ENCODE measurements around the gene SPTBN5. TPM values are rescaled to one million over a fixed set of nuclear protein-coding genes. Genes with fewer than 3 reads are reported as not detected.

SPTBN5 gene
- total RNA-seq, 1 donor = 0.18 TPM

GRCh38 chr15:41927536-41927935 lies 33.7 kb upstream of the SPTBN5 start:
- TF ChIP-seq CTCF (IDR thresholded peaks at IDR 0.05; ENCODE audit: insufficient read depth, low read length) = no peak
- no peak for DNase-seq (ENCODE audit: low read depth)

GRCh38 chr15:41926185-41927056 lies 32.6 kb upstream of the SPTBN5 start:
- no peak for TF ChIP-seq CTCF (IDR thresholded peaks at IDR 0.05; ENCODE audit: insufficient read depth, low read length)
- no peak overlapping the region for H3K4me3 ChIP-seq (ENCODE audit: low read depth, low read length)
- peak; percentile 36 for DNase-seq (ENCODE audit: low read depth)

More at GRCh38 chr15:41927536-41927935, 33.7 kb upstream of the SPTBN5 start:
- H3K4me3 ChIP-seq (ENCODE audit: low read depth, low read length) = no peak overlapping the region

GRCh38 chr15:41925086-41925608 lies 31.3 kb upstream of the SPTBN5 start:
- no peak for TF ChIP-seq CTCF (IDR thresholded peaks at IDR 0.05; ENCODE audit: insufficient read depth, low read length)
- no peak overlapping the region for H3K4me3 ChIP-seq (ENCODE audit: low read depth, low read length)

GRCh38 chr15:41923401-41923997 lies 29.6 kb upstream of the SPTBN5 start:
- peak; percentile 47 for DNase-seq (ENCODE audit: low read depth)
- no peak overlapping the region for H3K4me3 ChIP-seq (ENCODE audit: low read depth, low read length)
- no peak for TF ChIP-seq CTCF (IDR thresholded peaks at IDR 0.05; ENCODE audit: insufficient read depth, low read length)

More at GRCh38 chr15:41925086-41925608, 31.3 kb upstream of the SPTBN5 start:
- no peak for DNase-seq (ENCODE audit: low read depth)

- no peak for TF ChIP-seq CTCF (IDR thresholded peaks at IDR 0.05; ENCODE audit: insufficient read depth, low read length)
- DNase-seq (ENCODE audit: low read depth) = no peak
- H3K4me3 ChIP-seq (ENCODE audit: low read depth, low read length) = no peak overlapping the region
Observed at GRCh38 chr15:41922353-41922752, 28.5 kb upstream of the SPTBN5 start.

- no peak overlapping the region for H3K4me3 ChIP-seq (ENCODE audit: low read depth, low read length)
- TF ChIP-seq CTCF (IDR thresholded peaks at IDR 0.05; ENCODE audit: insufficient read depth, low read length) = no peak
- no peak for DNase-seq (ENCODE audit: low read depth)
Observed at GRCh38 chr15:41921639-41922038, 27.8 kb upstream of the SPTBN5 start.
